Measurements from ENCODE around the gene HMGXB4.

Gene HMGXB4

DNA sequence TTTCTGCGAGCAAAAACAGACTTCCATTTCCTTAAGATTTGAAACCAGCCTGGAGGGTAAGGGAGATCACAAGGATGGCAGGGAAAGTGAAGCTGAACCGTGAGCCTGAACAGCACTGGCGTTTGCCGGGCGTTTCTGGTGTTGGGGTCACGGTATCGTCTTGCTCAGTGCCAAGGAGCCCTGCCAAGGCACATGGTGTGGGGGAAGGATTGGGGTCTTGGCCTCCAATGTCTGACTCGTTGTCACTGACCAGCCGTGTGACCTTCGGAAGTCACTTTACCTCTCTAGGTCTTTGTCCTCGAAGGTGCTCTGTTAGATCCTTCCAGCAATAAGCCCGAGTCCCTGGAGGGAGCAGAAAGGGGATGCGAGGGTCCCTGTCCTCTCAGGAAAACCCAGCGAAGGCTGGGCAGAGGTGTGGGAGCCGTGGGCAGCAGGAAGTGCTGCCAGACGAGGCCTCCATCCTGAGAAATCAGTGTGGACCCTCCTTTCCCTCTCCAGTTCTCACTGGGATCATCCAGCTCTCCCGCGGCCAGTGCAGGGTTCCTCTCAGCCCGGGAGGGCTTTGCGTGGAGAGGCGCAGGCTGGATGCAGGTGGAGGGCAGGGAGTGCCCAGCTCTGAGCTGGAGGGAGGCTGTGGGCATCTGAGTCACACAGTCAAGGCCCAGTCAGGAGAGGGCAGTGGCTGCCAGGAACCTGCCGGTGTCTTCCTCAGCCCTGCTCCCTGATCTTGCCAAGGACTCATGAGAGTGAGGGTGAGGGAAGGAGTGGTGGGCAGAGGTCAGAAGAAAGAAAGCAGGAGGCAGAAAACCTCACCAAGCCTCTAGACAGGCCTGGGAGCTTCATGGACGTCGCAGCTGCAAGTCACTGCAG is 61.3 kb downstream of the HMGXB4 start:
- intact Hi-C loops (cut with micrococcal nuclease), result no loop called here
- no peak overlapping the region for H3K4me3 Mint-ChIP-seq
- no peak overlapping the region for H3K27ac Mint-ChIP-seq
- H3K9me3 Mint-ChIP-seq, result no peaks in the 10 kb centered on the region
- H3K36me3 Mint-ChIP-seq (ENCODE audit: low read depth), result peaks cover 100% of the 10 kb centered on the region
- no peaks in the 10 kb centered on the region for H3K27me3 Mint-ChIP-seq
- H3K4me1 Mint-ChIP-seq (ENCODE audit: low read depth), result peaks cover 17% of the 10 kb centered on the region

DNA sequence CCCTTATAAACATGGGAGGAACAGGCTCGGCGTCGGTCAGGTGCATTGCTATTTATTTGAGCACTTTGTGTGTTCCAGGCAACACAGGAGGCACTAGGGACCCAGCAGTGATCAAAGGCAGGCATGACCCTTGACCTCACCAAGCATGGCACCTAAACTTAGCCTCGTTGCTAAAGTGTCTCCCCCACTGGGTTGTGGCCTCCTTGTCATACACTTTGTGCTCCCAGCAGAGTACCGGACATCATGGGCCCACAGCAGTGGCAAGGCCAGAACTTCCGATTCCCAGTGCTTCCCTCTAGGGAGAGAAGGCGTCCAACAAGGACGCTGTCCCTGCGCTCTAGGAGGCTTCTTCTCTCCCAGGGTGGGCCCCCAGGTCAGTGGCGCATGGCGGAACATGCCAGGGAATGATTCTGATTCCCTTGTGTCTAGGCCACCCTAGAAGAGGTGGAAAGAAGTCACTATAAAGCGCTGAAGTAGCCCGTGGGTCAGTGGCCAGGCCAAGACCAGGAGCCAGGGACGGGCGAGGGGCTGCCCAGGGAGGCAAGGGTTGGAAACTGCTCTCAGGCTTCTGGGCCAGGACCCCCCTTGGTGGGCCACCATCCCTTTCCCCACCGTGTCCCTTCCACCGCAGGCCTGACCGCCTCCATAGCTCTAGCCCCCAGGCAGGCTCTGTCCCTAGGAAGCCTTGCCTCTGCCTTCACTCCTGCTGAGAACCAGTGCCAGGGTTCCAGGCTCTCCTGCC is 62.1 kb downstream of the HMGXB4 start:
- Mint-ChIP-seq H3K4me1 (ENCODE audit: low read depth) (peaks cover 8% of the 10 kb centered on the region), H3K4me3 (no peak overlapping the region), H3K27me3 (no peaks in the 10 kb centered on the region), H3K9me3 (no peaks in the 10 kb centered on the region), H3K36me3 (ENCODE audit: low read depth) (peaks cover 100% of the 10 kb centered on the region), H3K27ac (no peak overlapping the region)
- intact Hi-C loops (cut with micrococcal nuclease), result no loop called here

DNA sequence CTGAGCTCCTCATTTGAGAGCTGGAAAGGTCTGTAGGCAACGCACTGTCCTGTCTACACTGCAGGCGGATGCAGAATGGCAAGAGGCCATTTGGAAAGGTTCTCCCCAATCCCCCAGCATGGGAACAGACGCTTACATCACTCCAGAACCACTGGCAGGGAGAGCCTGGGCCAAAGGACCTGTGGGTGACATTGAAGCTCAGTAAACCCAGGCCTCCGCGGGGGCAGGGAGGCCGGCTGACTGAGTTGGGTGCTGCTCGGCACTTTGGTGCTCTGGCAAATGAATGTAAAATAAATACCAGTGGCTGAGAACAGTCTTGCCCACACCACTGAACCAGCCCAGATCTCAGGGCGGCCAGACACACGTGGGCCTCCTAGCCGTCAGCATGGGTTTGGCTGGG is 64.8 kb downstream of the HMGXB4 start:
- no peak overlapping the region for H3K4me3 Mint-ChIP-seq
- no peaks in the 10 kb centered on the region for H3K9me3 Mint-ChIP-seq
- peaks cover 8% of the 10 kb centered on the region for H3K4me1 Mint-ChIP-seq (ENCODE audit: low read depth)
- intact Hi-C loops (cut with micrococcal nuclease), result no loop called here
- H3K27ac Mint-ChIP-seq, result no peak overlapping the region
- no peaks in the 10 kb centered on the region for H3K27me3 Mint-ChIP-seq
- peaks cover 100% of the 10 kb centered on the region for H3K36me3 Mint-ChIP-seq (ENCODE audit: low read depth)

DNA sequence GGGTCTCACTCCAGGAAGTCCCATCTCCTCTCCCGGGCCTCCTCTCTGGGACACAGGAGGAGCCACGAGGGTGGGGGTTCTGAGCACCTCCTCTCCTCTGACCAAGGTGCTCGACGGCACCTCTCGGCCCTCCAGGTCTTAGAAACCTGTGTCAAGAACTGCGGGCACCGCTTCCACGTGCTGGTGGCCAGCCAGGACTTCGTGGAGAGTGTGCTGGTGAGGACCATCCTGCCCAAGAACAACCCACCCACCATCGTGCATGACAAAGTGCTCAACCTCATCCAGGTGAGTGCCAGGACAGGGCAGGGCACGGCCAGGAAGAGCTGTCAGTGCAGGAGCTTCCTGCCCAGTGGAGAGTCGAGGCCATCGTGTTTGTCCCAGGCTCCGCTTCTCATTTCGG is 65.6 kb downstream of the HMGXB4 start:
- no peak overlapping the region for H3K27ac Mint-ChIP-seq
- no peak overlapping the region for H3K4me3 Mint-ChIP-seq
- H3K9me3 Mint-ChIP-seq, result no peaks in the 10 kb centered on the region
- intact Hi-C loops (cut with micrococcal nuclease), result no loop called here
- peaks cover 100% of the 10 kb centered on the region for H3K36me3 Mint-ChIP-seq (ENCODE audit: low read depth)
- no peaks in the 10 kb centered on the region for H3K27me3 Mint-ChIP-seq
- H3K4me1 Mint-ChIP-seq (ENCODE audit: low read depth), result peaks cover 15% of the 10 kb centered on the region

DNA sequence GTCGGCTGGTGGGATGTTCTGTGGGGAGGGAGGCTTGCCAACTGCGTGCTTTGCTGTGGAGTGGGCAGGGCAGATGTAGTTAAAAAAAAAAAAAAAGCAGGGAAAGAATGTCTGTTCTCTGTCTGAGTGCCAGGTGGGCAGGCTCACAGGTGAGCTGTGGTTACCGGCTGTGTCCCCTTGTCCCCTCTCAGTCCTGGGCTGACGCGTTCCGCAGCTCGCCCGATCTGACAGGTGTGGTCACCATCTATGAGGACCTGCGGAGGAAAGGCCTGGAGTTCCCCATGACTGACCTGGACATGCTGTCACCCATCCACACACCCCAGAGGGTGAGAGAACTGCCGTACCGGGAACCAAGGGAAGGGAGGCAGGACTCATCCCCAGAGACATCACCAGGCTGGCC is 66.0 kb downstream of the HMGXB4 start:
- H3K4me1 Mint-ChIP-seq (ENCODE audit: low read depth), result peaks cover 19% of the 10 kb centered on the region
- H3K4me3 Mint-ChIP-seq, result no peak overlapping the region
- intact Hi-C loops (cut with micrococcal nuclease), result no loop called here
- H3K27ac Mint-ChIP-seq, result no peak overlapping the region
- H3K36me3 Mint-ChIP-seq (ENCODE audit: low read depth), result peaks cover 100% of the 10 kb centered on the region
- no peaks in the 10 kb centered on the region for H3K9me3 Mint-ChIP-seq
- no peaks in the 10 kb centered on the region for H3K27me3 Mint-ChIP-seq

DNA sequence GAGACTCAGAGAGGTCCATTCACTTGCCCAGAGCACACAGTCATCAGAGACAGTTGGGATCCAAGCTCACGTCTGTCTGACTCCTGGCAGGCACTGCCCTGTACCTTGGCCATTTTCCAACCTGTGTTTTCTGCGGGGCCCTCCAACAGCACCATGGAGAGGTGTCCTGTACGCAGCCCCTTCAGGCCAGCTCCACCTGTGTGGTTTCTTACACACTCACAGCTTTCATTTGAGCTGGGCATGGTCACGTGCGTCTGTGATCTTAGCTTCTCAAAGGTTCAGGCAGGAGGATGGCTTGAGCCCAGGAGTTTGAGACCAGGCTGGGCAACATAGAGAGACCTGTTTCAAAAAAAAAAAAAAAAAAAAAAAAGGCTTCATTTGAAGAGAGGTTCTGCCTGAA is 66.8 kb downstream of the HMGXB4 start:
- Mint-ChIP-seq H3K36me3 (ENCODE audit: low read depth) (peaks cover 100% of the 10 kb centered on the region), H3K4me1 (ENCODE audit: low read depth) (peaks cover 25% of the 10 kb centered on the region), H3K27ac (no peak overlapping the region), H3K27me3 (no peaks in the 10 kb centered on the region), H3K4me3 (no peak overlapping the region), H3K9me3 (no peaks in the 10 kb centered on the region)
- intact Hi-C loops (cut with micrococcal nuclease), result no loop called here

DNA sequence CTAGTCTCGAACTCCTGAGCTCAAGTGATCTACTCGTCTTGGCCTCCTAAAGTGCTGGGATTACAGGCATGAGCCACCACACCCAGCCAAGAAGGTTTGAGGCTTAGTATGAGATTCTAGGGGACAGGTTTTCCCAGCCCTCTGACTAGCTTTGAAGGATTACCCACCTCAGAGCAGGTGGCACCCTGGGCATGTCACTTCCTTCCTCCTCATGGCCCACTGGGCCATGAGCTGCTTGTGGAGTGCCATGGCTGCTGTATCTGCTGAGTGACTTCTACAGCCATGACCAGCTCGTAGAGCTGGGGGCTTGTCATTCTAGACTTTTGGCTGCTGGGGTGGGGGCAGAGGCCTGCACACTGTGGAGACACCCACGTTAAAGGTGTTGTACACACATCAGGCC is 67.5 kb downstream of the HMGXB4 start:
- Mint-ChIP-seq H3K27ac (no peak overlapping the region), H3K36me3 (ENCODE audit: low read depth) (peaks cover 95% of the 10 kb centered on the region), H3K9me3 (no peaks in the 10 kb centered on the region), H3K4me1 (ENCODE audit: low read depth) (peaks cover 29% of the 10 kb centered on the region), H3K4me3 (no peak overlapping the region), H3K27me3 (no peaks in the 10 kb centered on the region)
- intact Hi-C loops (cut with micrococcal nuclease), result no loop called here

DNA sequence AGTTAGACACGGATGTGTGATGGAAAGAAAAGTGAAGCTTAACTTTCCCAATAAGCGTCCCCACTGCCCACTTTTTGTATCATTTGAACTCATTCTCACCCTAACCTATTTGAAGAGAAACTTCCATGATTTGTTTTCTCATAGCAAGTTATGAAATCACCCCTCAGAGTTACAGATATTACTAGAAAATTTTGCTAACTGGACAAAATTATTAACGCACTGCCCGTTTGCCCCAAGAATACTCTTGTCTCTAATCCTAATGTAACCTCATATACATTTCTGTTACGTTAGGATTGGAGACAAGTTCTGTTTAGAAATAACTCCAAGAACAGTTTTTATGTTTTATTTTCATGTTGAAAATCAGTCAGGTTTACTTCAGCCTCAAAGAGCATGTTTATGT is 67.9 kb downstream of the HMGXB4 start:
- intact Hi-C loops (cut with micrococcal nuclease), result no loop called here
- H3K9me3 Mint-ChIP-seq, result no peaks in the 10 kb centered on the region
- H3K4me1 Mint-ChIP-seq (ENCODE audit: low read depth), result peaks cover 33% of the 10 kb centered on the region
- no peak overlapping the region for H3K4me3 Mint-ChIP-seq
- no peak overlapping the region for H3K27ac Mint-ChIP-seq
- H3K36me3 Mint-ChIP-seq (ENCODE audit: low read depth), result peaks cover 91% of the 10 kb centered on the region
- H3K27me3 Mint-ChIP-seq, result no peaks in the 10 kb centered on the region

DNA sequence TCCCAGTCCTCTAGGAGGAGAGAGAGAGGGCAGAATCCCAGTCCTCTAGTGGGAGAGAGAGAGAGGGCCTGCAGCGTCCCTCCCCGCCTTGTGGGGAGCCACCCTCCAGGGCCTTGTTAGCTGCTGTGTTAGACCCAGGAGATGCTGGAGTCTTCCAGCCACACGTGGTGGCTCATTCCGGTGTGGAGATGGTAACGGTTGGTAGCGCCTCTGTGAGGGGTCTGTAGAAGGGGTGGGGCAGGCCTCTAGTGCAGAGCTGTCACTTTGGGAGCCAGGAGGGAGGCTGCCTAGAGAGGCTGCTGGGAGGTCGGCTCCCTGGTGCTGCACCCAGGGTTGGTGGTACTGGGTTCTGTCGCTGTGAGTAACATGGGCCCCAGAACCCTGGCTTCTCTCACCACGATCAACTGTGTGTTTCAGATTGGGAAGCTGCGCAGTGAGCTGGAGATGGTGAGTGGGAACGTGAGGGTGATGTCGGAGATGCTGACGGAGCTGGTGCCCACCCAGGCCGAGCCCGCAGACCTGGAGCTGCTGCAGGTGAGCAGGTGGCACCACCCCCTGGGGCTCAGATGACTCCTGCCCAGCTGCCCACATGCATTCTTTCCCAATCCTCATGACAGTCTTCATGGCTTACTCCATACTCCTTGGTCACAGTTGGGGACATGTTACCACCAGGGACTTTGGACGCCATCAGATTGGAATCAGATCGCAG is 69.7 kb downstream of the HMGXB4 start:
- intact Hi-C loops (cut with micrococcal nuclease), result no loop called here
- peak overlapping the region; percentile 10 for H3K27ac Mint-ChIP-seq
- no peaks in the 10 kb centered on the region for H3K9me3 Mint-ChIP-seq
- H3K4me3 Mint-ChIP-seq, result no peak overlapping the region
- peaks cover 50% of the 10 kb centered on the region for H3K4me1 Mint-ChIP-seq (ENCODE audit: low read depth)
- H3K36me3 Mint-ChIP-seq (ENCODE audit: low read depth), result peaks cover 73% of the 10 kb centered on the region
- no peaks in the 10 kb centered on the region for H3K27me3 Mint-ChIP-seq

DNA sequence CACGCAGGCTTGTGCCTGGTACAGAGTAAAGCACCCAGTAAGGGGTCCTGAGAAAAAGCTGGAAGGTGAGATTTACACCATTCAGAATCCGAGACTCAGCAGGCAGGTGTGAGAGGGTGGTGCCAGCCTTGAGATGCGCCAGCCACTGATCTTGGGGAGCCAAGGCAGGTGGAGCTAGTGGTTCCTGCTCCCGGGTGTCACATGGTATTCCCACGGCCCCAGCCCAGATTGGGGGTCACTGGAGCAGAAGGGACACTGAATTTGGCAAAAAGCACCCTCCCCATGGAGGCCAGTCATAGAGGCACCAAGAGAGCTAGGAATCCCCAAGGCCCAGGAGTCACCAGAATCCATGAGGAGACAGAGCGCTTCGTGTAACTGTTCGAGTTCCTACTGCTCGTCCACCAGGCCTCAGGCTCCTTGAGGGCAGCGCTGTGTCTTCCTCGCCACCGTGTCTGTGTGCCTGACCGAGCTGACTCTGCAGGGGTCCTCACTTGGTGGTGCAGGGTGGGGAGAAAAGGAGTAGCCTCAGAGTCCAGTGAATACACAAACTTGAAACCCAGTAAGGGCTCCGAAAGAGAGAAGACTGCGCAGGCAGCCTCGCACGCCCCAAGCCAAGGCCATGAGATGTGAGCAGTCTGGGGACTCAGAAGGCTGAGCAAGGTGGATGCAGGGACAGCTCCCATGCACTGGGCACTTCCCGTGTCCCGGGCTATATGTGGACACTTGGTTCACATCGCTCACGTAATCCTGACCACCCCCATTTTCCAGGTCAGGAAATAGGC is 70.6 kb downstream of the HMGXB4 start:
- Mint-ChIP-seq H3K27me3 (no peaks in the 10 kb centered on the region), H3K4me1 (ENCODE audit: low read depth) (peaks cover 59% of the 10 kb centered on the region), H3K4me3 (no peak overlapping the region), H3K27ac (peak overlapping the region; percentile 97), H3K36me3 (ENCODE audit: low read depth) (peaks cover 64% of the 10 kb centered on the region), H3K9me3 (no peaks in the 10 kb centered on the region)
- intact Hi-C loops (cut with micrococcal nuclease), result no loop called here

DNA sequence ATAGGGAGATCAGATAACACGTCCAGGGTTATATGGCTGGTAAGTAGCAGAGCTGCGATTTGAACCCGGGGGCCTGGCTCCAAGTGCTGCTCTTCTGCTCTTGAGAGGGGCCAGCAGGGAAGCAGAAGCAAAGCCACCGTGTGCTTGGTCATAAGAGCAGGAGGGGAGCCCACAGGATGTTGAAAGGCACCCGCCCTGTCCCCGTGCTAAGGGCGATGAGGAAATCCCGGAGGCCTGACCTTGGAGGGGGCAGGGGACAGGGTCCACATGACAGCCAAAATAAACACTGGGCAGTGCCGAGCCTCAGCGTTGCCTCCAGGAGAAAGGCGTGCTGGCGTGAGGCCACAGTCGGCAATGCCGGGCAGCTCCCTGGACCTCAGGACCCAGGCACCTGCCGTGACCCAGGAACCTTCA is 71.2 kb downstream of the HMGXB4 start:
- peaks cover 65% of the 10 kb centered on the region for H3K4me1 Mint-ChIP-seq (ENCODE audit: low read depth)
- H3K27me3 Mint-ChIP-seq, result no peaks in the 10 kb centered on the region
- H3K36me3 Mint-ChIP-seq (ENCODE audit: low read depth), result peaks cover 58% of the 10 kb centered on the region
- H3K9me3 Mint-ChIP-seq, result no peaks in the 10 kb centered on the region
- H3K4me3 Mint-ChIP-seq, result peak overlapping the region; percentile 23
- H3K27ac Mint-ChIP-seq, result peak overlapping the region; percentile 97
- intact Hi-C loops (cut with micrococcal nuclease), result no loop called here

DNA sequence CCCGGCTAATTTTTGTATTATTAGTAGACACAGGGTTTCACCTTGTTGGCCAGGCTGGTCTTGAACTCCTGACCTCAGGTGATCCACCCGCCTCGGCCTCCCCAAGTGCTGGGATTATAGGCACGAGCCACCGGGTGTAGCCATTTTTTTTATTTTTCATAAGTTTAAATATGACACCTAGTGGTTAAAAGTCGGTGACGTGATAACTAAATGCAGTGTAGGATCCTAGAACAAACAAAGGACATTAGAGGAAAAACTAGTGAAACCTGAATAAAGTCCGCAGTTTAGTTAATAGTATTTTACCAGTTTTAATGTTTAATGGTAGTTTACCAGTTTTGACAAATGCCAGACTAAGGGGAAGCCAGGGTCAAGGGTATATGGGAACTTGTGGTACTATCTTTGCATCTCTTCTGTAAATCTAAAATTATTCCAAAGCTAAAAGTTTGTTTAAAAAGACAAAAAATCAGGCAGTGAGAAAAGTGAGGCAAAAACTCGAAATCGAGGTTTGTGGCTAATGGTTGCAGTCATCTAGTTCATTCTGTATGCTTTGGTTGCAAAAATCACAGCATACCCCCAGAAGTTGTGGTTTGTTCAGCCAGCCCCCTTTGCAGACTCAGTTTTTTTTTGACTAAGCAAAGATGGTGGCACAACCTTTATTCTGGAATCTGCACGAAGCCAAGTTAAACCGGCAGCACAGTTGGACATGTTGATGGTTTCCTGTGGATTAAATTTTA is 72.0 kb downstream of the HMGXB4 start:
- peak overlapping the region; percentile 97 for H3K27ac Mint-ChIP-seq

More for the DNA sequence above, 72.0 kb downstream of the HMGXB4 start:
- intact Hi-C loops (cut with micrococcal nuclease), result no loop called here
- H3K9me3 Mint-ChIP-seq, result no peaks in the 10 kb centered on the region
- H3K36me3 Mint-ChIP-seq (ENCODE audit: low read depth), result peaks cover 50% of the 10 kb centered on the region
- H3K4me1 Mint-ChIP-seq (ENCODE audit: low read depth), result peaks cover 73% of the 10 kb centered on the region
- H3K4me3 Mint-ChIP-seq, result no peak overlapping the region
- no peaks in the 10 kb centered on the region for H3K27me3 Mint-ChIP-seq

All from dendritic cell treated with granulocyte-macrophage colony-stimulating factor and Interleukin-4, amounts not matched to agents 40 ng/mL and 50 ng/mL, for 4 days (primary cell).